ENCODE results near the gene GNAQ.

GRCh38 chr9:77672183-77672582 lies 359.4 kb downstream of the GNAQ start:
- no peak for TF ChIP-seq CTCF (conservative IDR thresholded peaks at IDR 0.05; ENCODE audit: low read depth in 2 of 2)
- no peak for TF ChIP-seq EZH2 (IDR thresholded peaks at IDR 0.05; ENCODE audit: low read depth, unreplicated experiment)
- TF ChIP-seq CREB1 (CRISPR knock-in tag; IDR thresholded peaks at IDR 0.05; ENCODE audit: low read depth), result no peak
- TF ChIP-seq ZNF462 (CRISPR knock-in tag; IDR thresholded peaks at IDR 0.05), result no peak
- TF ChIP-seq ZNF114 (CRISPR knock-in tag; IDR thresholded peaks at IDR 0.05), result no peak
- no peak for TF ChIP-seq EZH2phosphoT487 (IDR thresholded peaks at IDR 0.05; ENCODE audit: unreplicated experiment)
- no peak for TF ChIP-seq POLR2AphosphoS5 (IDR thresholded peaks at IDR 0.05; ENCODE audit: low read depth)
- TF ChIP-seq ETS1 (IDR thresholded peaks at IDR 0.05), result no peak
- TF ChIP-seq JUNB (IDR thresholded peaks at IDR 0.05; ENCODE audit: unreplicated experiment), result no peak
- TF ChIP-seq REST (IDR thresholded peaks at IDR 0.05; ENCODE audit: unreplicated experiment), result no peak
- TF ChIP-seq NANOG (IDR thresholded peaks at IDR 0.05; ENCODE audit: borderline replicate concordance), result no peak
- TF ChIP-seq STAT1 (IDR thresholded peaks at IDR 0.05; ENCODE audit: unreplicated experiment), result no peak
